HepG2 (cell line): ENCODE data around the gene BPIFB6. TPM values are rescaled to one million over a fixed set of nuclear protein-coding genes. Genes with fewer than 3 reads are reported as not detected.

Experiments
- ATAC-seq: fragments of 200-7000 bp; cut with Tn5 transposase; 3 replicates; pipeline ENCODE4 v1.9.1; 2020; ENCODE audit warnings: mild to moderate bottlenecking, moderate library complexity
- BruUV-seq: library from RNA; stranded (reverse); fragments of 400-500 nt; replicated peaks from 2 replicates; lab custom pipeline; 2021; lab: Mats Ljungman, UMichigan
- CTCF ChIA-PET: fragments of 300-600 bp; formaldehyde crosslinking; extraction: SDS; loops from one replicate; lab custom pipeline; 2021; ENCODE audit warnings: low total read pairs, inconsistent platforms, low intra/inter-chr PET ratio; lab: Yijun Ruan, JAX
- POLR2A ChIA-PET: fragments of 350-600 bp; sonication (Branson Sonifier 250); formaldehyde crosslinking; loops from one replicate; lab custom pipeline; 2020; ENCODE audit warnings: antibody characterized with exemption, inconsistent platforms; lab: Yijun Ruan, JAX
- DNase-seq: peaks from one replicate; pipeline ENCODE4 v3.0.0-alpha.2; 2015; ENCODE audit warnings: low spot score
- FAIRE-seq: peaks from 3 replicates; lab custom pipeline; 2011; peaks lifted over from hg19 to GRCh38; lab: Jason Lieb, UNC
- H2AFZ ChIP-seq: one replicate; pipeline ENCODE4 v1.6.1; 2011; ENCODE audit warnings: low read length, inconsistent platforms
- H3K27ac ChIP-seq: fragments of 300-600 bp; 3 replicates; pipeline ENCODE4 v1.8.0; 2011; ENCODE audit warnings: mixed run types, mild to moderate bottlenecking, mixed read lengths, low read length, inconsistent platforms; ENCODE audit not compliant: insufficient read depth; ENCODE audit errors: extremely low read length
- H3K27me3 ChIP-seq, 2 experiments: fragments of 200-600 bp in 1 of 2; 2 replicates in 1 of 2; 3 replicates in 1 of 2; pipeline versions ENCODE4 v1.6.0 to v1.8.0; 2011; ENCODE audit warnings: low read length in 2 of 2, mild to moderate bottlenecking in 2 of 2, moderate library complexity in 2 of 2, inconsistent platforms in 1 of 2; ENCODE audit not compliant: insufficient read depth in 2 of 2, control insufficient read depth in 1 of 2
- H3K36me3 ChIP-seq, 2 experiments: fragments of 200-600 bp in 1 of 2; replicated peaks in 1 of 2; 2 replicates in 1 of 2; 3 replicates in 1 of 2; pipeline versions ENCODE4 v1.5.1 to v1.8.0; 2011; ENCODE audit warnings: low read length in 2 of 2, inconsistent platforms in 1 of 2; ENCODE audit not compliant: insufficient read depth in 2 of 2, control insufficient read depth in 1 of 2
- H3K4me1 ChIP-seq: 2 replicates; pipeline ENCODE4 v1.5.1; 2012; ENCODE audit warnings: low read length, inconsistent platforms; ENCODE audit not compliant: insufficient read depth
- H3K4me2 ChIP-seq: 2 replicates; pipeline ENCODE4 v1.6.0; 2011; ENCODE audit warnings: low read depth, low read length, inconsistent platforms
- H3K4me3 ChIP-seq, 3 experiments: fragments of 200-600 bp in 1 of 3; sonication (generic), shearing (Covaris generic) in 1 of 3; replicated peaks in 1 of 3; 2 replicates each; pipeline ENCODE4 v1.5.1; 2011 to 2016; ENCODE audit warnings: low read length in 3 of 3, inconsistent platforms in 2 of 3, low read depth in 2 of 3, mild to moderate bottlenecking in 2 of 3, control low read depth in 1 of 3, mixed read lengths in 1 of 3; ENCODE audit not compliant: insufficient read depth in 1 of 3
- H3K79me2 ChIP-seq: one replicate; pipeline ENCODE4 v1.6.1; 2011; ENCODE audit warnings: low read length, inconsistent platforms; ENCODE audit not compliant: insufficient read depth
- H3K9ac ChIP-seq: 2 replicates; pipeline ENCODE4 v1.6.0; 2011; ENCODE audit warnings: mild to moderate bottlenecking, low read depth, low read length, inconsistent platforms; ENCODE audit not compliant: insufficient read depth
- H3K9me3 ChIP-seq: 2 replicates; pipeline ENCODE4 v1.5.1; 2012; ENCODE audit warnings: mild to moderate bottlenecking, low read length
- H4K20me1 ChIP-seq: 2 replicates; pipeline ENCODE4 v1.6.0; 2011; ENCODE audit warnings: inconsistent platforms, mild to moderate bottlenecking, low read length, moderate library complexity; ENCODE audit not compliant: insufficient read depth
- DBP ChIP-seq: sonication (generic); formaldehyde crosslinking; IDR thresholded peaks from 2 replicates; pipeline ENCODE4 v1.4.0; 2020; ENCODE audit warnings: missing genetic modification reagents; ENCODE audit errors: not compliant biosample characterization
- EEA1 ChIP-seq: sonication (generic); formaldehyde crosslinking; IDR thresholded peaks from 2 replicates; pipeline ENCODE4 v1.5.1; 2020; ENCODE audit warnings: mild to moderate bottlenecking, missing genetic modification reagents, borderline replicate concordance
- HNRNPL ChIP-seq: fragments of 200-400 bp; formaldehyde crosslinking; IDR thresholded peaks from 2 replicates; pipeline ENCODE4 v1.6.1; 2017; ENCODE audit warnings: mild to moderate bottlenecking, low read depth, low read length
- KLF15 ChIP-seq: sonication (generic); formaldehyde crosslinking; IDR thresholded peaks from 2 replicates; pipeline ENCODE4 v1.8.1; 2023; ENCODE audit warnings: borderline replicate concordance, mild to moderate bottlenecking, inconsistent platforms, missing genetic modification reagents, mixed read lengths
- NFYB ChIP-seq: sonication (generic); formaldehyde crosslinking; IDR thresholded peaks from 2 replicates; pipeline ENCODE4 v1.4.0; 2020; ENCODE audit warnings: missing genetic modification reagents
- RCOR2 ChIP-seq: IDR thresholded peaks from 2 replicates; pipeline ENCODE4 v1.6.1; 2016; ENCODE audit warnings: missing biosample characterization, missing genetic modification reagents
- RFX1 ChIP-seq: fragments of 450-650 bp; IDR thresholded peaks from 2 replicates; pipeline ENCODE4 v1.6.1; 2017
- ZNF383 ChIP-seq: sonication (generic); formaldehyde crosslinking; IDR thresholded peaks from 2 replicates; pipeline ENCODE4 v1.4.0; 2020; ENCODE audit warnings: missing genetic modification reagents, mild to moderate bottlenecking, borderline replicate concordance
- ZNF75D ChIP-seq: sonication (generic); formaldehyde crosslinking; IDR thresholded peaks from 2 replicates; pipeline ENCODE4 v1.8.1; 2023; ENCODE audit warnings: missing genetic modification reagents, mild to moderate bottlenecking, borderline replicate concordance
- ZNF784 ChIP-seq: sonication (generic); formaldehyde crosslinking; IDR thresholded peaks from 2 replicates; pipeline ENCODE4 v1.5.1; 2020; ENCODE audit warnings: missing genetic modification reagents, mild to moderate bottlenecking, borderline replicate concordance
- whole genome bisulfite sequencing: methylation state at CpG from one replicate; pipeline ENCODE4 v1.1.6; 2017; ENCODE audit warnings: low lambda C conversion rate; 5-methylcytosine and 5-hydroxymethylcytosine counted together
- in situ Hi-C: cut with HindIII; loops from 2 replicates; pipeline ENCODE4 v1.10.0; 2017; ENCODE audit warnings: low pct_unique_long_range_greater_than_20kb; ENCODE audit not compliant: extremely low pct_ligation_motif_present
- intact Hi-C: fragments of 100-400 bp; cut with micrococcal nuclease; formaldehyde crosslinking; loops from one replicate; pipeline ENCODE4 v1.10.0; 2022; ENCODE audit not compliant: unreplicated experiment
- polyA plus RNA-seq, 8 experiments: library from polyadenylated mRNA; depleted of rRNA in 3 of 8; stranded (reverse) in 7 of 8; unstranded in 1 of 8; fragments of >200 nt; fragmentation: Illumina TruSeq in 4 of 8; extraction: Trizol in 4 of 8; gene quantifications; 2 replicates each; pipeline versions ENCODE4 v1.2.1 to v1.2.3, GENCODE V29; 2011 to 2016; ENCODE audit warnings: low read depth in 4 of 8, missing spikeins in 1 of 8, mixed read lengths in 1 of 8; ENCODE audit not compliant: insufficient read depth in 1 of 8
- total RNA-seq, 5 experiments: library from RNA; depleted of rRNA; stranded (reverse); fragments of >200 nt; fragmentation: Illumina TruSeq; extraction: Trizol; gene quantifications; 2 replicates each; pipeline ENCODE4 v1.2.3, GENCODE V29; 2016; ENCODE audit warnings: low read depth in 1 of 5
- TF ChIP-seq, protein P1 (sequence below): sonication (generic); formaldehyde crosslinking; conservative IDR thresholded peaks from 2 replicates; pipeline ENCODE4 v1.4.0; 2020; ENCODE audit warnings: missing genetic modification reagents
- TF ChIP-seq, protein P2 (sequence below): sonication (generic); formaldehyde crosslinking; IDR thresholded peaks from 2 replicates; pipeline ENCODE4 v1.9.0; 2021; ENCODE audit warnings: missing genetic modification reagents, borderline replicate concordance
- TF ChIP-seq, protein P3 (sequence below): sonication (generic); formaldehyde crosslinking; IDR thresholded peaks from 2 replicates; pipeline ENCODE4 v1.9.0; 2021; ENCODE audit warnings: mild to moderate bottlenecking, missing genetic modification reagents

Gene BPIFB6
- total and polyA plus RNA-seq, 2 of the 13 experiments (the other 11 are each of a cell fraction or from before 2014, with no cell fraction given), result 0.13 to 1.7 TPM

GRCh38 chr20:33033381-33033780 is 1.9 kb downstream of the BPIFB6 start:
- Histone ChIP-seq H3K9me3 (no peaks in the 10 kb centered on the region), H3K79me2 (no peaks in the 10 kb centered on the region), H4K20me1 (no peaks in the 10 kb centered on the region), H3K9ac (no peak overlapping the region), H3K36me3 (no peaks in the 10 kb centered on the region), H3K27me3 (peaks cover 1 to 23% of the 10 kb centered on the region in 2 experiments; a peak in 3 of 5 replicates), H2AFZ (no peak overlapping the region), H3K4me2 (no peak overlapping the region), H3K4me3 (no peak overlapping the region), H3K27ac (no peak overlapping the region), H3K4me1 (peaks cover 17% of the 10 kb centered on the region)
- intact Hi-C loops, result no loop called here
- CTCF ChIA-PET, result interaction anchor here (1.0 kb wide), 1 partner anchor 26 kb away, joined by 3 read pairs; the partner anchor contains the start of gene BPIFB2
- no peak for DNase-seq
- BruUV-seq, result no TSS peak
- no peak for FAIRE-seq
- in situ Hi-C loops, result no loop called here
- WGBS, result 43% methylated on average over 5 of the region's 5 CpGs
- no peak for ATAC-seq
- POLR2A ChIA-PET, result no interaction called here
- TF ChIP-seq EEA1 (CRISPR knock-in tag), result no peak
- no peak for TF ChIP-seq ZNF383 (CRISPR knock-in tag)
- no peak for TF ChIP-seq ZNF784 (CRISPR knock-in tag)
- TF ChIP-seq, protein P1, sequence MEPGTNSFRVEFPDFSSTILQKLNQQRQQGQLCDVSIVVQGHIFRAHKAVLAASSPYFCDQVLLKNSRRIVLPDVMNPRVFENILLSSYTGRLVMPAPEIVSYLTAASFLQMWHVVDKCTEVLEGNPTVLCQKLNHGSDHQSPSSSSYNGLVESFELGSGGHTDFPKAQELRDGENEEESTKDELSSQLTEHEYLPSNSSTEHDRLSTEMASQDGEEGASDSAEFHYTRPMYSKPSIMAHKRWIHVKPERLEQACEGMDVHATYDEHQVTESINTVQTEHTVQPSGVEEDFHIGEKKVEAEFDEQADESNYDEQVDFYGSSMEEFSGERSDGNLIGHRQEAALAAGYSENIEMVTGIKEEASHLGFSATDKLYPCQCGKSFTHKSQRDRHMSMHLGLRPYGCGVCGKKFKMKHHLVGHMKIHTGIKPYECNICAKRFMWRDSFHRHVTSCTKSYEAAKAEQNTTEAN, result no peak
- TF ChIP-seq HNRNPL, result no peak
- TF ChIP-seq KLF15 (CRISPR knock-in tag), result no peak
- TF ChIP-seq, protein P2, sequence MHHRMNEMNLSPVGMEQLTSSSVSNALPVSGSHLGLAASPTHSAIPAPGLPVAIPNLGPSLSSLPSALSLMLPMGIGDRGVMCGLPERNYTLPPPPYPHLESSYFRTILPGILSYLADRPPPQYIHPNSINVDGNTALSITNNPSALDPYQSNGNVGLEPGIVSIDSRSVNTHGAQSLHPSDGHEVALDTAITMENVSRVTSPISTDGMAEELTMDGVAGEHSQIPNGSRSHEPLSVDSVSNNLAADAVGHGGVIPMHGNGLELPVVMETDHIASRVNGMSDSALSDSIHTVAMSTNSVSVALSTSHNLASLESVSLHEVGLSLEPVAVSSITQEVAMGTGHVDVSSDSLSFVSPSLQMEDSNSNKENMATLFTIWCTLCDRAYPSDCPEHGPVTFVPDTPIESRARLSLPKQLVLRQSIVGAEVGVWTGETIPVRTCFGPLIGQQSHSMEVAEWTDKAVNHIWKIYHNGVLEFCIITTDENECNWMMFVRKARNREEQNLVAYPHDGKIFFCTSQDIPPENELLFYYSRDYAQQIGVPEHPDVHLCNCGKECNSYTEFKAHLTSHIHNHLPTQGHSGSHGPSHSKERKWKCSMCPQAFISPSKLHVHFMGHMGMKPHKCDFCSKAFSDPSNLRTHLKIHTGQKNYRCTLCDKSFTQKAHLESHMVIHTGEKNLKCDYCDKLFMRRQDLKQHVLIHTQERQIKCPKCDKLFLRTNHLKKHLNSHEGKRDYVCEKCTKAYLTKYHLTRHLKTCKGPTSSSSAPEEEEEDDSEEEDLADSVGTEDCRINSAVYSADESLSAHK (CRISPR knock-in tag), result no peak
- TF ChIP-seq NFYB (CRISPR knock-in tag), result no peak
- TF ChIP-seq ZNF75D (CRISPR knock-in tag), result no peak
- TF ChIP-seq DBP (CRISPR knock-in tag), result no peak
- no peak for TF ChIP-seq RCOR2 (CRISPR knock-in tag)
- TF ChIP-seq RFX1, result no peak
- TF ChIP-seq, protein P3, sequence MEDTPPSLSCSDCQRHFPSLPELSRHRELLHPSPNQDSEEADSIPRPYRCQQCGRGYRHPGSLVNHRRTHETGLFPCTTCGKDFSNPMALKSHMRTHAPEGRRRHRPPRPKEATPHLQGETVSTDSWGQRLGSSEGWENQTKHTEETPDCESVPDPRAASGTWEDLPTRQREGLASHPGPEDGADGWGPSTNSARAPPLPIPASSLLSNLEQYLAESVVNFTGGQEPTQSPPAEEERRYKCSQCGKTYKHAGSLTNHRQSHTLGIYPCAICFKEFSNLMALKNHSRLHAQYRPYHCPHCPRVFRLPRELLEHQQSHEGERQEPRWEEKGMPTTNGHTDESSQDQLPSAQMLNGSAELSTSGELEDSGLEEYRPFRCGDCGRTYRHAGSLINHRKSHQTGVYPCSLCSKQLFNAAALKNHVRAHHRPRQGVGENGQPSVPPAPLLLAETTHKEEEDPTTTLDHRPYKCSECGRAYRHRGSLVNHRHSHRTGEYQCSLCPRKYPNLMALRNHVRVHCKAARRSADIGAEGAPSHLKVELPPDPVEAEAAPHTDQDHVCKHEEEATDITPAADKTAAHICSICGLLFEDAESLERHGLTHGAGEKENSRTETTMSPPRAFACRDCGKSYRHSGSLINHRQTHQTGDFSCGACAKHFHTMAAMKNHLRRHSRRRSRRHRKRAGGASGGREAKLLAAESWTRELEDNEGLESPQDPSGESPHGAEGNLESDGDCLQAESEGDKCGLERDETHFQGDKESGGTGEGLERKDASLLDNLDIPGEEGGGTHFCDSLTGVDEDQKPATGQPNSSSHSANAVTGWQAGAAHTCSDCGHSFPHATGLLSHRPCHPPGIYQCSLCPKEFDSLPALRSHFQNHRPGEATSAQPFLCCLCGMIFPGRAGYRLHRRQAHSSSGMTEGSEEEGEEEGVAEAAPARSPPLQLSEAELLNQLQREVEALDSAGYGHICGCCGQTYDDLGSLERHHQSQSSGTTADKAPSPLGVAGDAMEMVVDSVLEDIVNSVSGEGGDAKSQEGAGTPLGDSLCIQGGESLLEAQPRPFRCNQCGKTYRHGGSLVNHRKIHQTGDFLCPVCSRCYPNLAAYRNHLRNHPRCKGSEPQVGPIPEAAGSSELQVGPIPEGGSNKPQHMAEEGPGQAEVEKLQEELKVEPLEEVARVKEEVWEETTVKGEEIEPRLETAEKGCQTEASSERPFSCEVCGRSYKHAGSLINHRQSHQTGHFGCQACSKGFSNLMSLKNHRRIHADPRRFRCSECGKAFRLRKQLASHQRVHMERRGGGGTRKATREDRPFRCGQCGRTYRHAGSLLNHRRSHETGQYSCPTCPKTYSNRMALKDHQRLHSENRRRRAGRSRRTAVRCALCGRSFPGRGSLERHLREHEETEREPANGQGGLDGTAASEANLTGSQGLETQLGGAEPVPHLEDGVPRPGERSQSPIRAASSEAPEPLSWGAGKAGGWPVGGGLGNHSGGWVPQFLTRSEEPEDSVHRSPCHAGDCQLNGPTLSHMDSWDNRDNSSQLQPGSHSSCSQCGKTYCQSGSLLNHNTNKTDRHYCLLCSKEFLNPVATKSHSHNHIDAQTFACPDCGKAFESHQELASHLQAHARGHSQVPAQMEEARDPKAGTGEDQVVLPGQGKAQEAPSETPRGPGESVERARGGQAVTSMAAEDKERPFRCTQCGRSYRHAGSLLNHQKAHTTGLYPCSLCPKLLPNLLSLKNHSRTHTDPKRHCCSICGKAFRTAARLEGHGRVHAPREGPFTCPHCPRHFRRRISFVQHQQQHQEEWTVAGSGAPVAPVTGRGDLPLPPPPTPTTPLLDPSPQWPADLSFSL (CRISPR knock-in tag), result no peak
